HEK293 (cell line): ENCODE results near the gene MYOZ3.

Source experiments
- CTCF ChIA-PET: fragments of 350-600 bp; formaldehyde crosslinking; extraction: SDS; loops from one replicate; lab custom pipeline; 2021; ENCODE audit warnings: antibody characterized with exemption; lab: Yijun Ruan, JAX
- POLR2A ChIA-PET: fragments of 300-600 bp; formaldehyde crosslinking; extraction: SDS; loops from one replicate; lab custom pipeline; 2020; ENCODE audit warnings: antibody characterized with exemption, inconsistent platforms; lab: Yijun Ruan, JAX
- H3K27ac ChIP-seq: fragments of 200-500 bp; sonication (Bioruptor generic); 2 replicates; pipeline ENCODE4 v1.5.1; 2014; ENCODE audit warnings: low read depth, low read length, control low read depth, inconsistent platforms; ENCODE audit errors: extremely low read depth
- H3K36me3 ChIP-seq, 2 experiments: fragments of 200-500 bp in 1 of 2; sonication (Bioruptor generic) in 1 of 2; 1 replicate in 1 of 2; 2 replicates in 1 of 2; pipeline ENCODE4 v1.5.1; 2014 to 2017; ENCODE audit warnings: inconsistent platforms in 2 of 2, low read length in 2 of 2; ENCODE audit not compliant: control insufficient read depth in 2 of 2, insufficient read depth in 1 of 2
- H3K4me1 ChIP-seq: fragments of 200-500 bp; sonication (Bioruptor generic); 2 replicates; pipeline ENCODE4 v1.5.1; 2014; ENCODE audit warnings: mild to moderate bottlenecking, low read length, inconsistent platforms; ENCODE audit not compliant: control insufficient read depth, insufficient read depth
- H3K4me3 ChIP-seq: 2 replicates; pipeline ENCODE4 v1.5.1; 2011; ENCODE audit warnings: low read depth, mild to moderate bottlenecking, control low read depth, low read length, moderate library complexity
- H3K9me3 ChIP-seq: fragments of 200-500 bp; sonication (Bioruptor generic); 2 replicates; pipeline ENCODE4 v1.5.1; 2014; ENCODE audit warnings: low read depth, low read length, inconsistent platforms; ENCODE audit not compliant: control insufficient read depth, insufficient read depth
- BCL11A ChIP-seq: fragments of 450-650 bp; formaldehyde crosslinking; IDR thresholded peaks from 2 replicates; pipeline ENCODE4 v1.5.1; 2016; ENCODE audit warnings: low read depth, missing biosample characterization, missing genetic modification characterization
- BCL6B ChIP-seq: fragments of 450-650 bp; formaldehyde crosslinking; IDR thresholded peaks from 2 replicates; pipeline ENCODE4 v1.5.1; 2017; ENCODE audit warnings: missing biosample characterization, missing genetic modification characterization
- ELK4 ChIP-seq: IDR thresholded peaks from 2 replicates; pipeline ENCODE4 v1.6.1; 2011; ENCODE audit warnings: mild to moderate bottlenecking, low read depth, low read length, borderline replicate concordance
- GLI2 ChIP-seq: fragments of 450-650 bp; formaldehyde crosslinking; IDR thresholded peaks from 2 replicates; pipeline ENCODE4; 2017; ENCODE audit warnings: missing biosample characterization, missing genetic modification characterization, low read depth, borderline replicate concordance
- GLIS1 ChIP-seq: fragments of 450-650 bp; formaldehyde crosslinking; IDR thresholded peaks from 2 replicates; pipeline ENCODE4 v1.5.1; 2016; ENCODE audit warnings: missing biosample characterization, missing genetic modification characterization
- KLF10 ChIP-seq: fragments of 450-650 bp; IDR thresholded peaks from 2 replicates; pipeline ENCODE4 v1.5.1; 2018; ENCODE audit warnings: missing biosample characterization, mild to moderate bottlenecking, missing genetic modification characterization
- KLF8 ChIP-seq: fragments of 450-650 bp; formaldehyde crosslinking; IDR thresholded peaks from 2 replicates; pipeline ENCODE4 v1.5.1; 2016; ENCODE audit warnings: missing biosample characterization, missing genetic modification characterization
- PRDM1 ChIP-seq: fragments of 450-650 bp; formaldehyde crosslinking; IDR thresholded peaks from 2 replicates; pipeline ENCODE4; 2016; ENCODE audit warnings: missing biosample characterization, missing genetic modification characterization
- SP3 ChIP-seq: fragments of 450-650 bp; formaldehyde crosslinking; IDR thresholded peaks from 2 replicates; pipeline ENCODE4 v1.5.1; 2016; ENCODE audit warnings: missing biosample characterization, missing genetic modification characterization
- ZFHX2 ChIP-seq: fragments of 450-650 bp; formaldehyde crosslinking; conservative IDR thresholded peaks from 2 replicates; pipeline ENCODE4 v1.5.1; 2016; ENCODE audit warnings: missing biosample characterization, missing genetic modification characterization
- ZNF184 ChIP-seq: fragments of 450-650 bp; IDR thresholded peaks from 2 replicates; pipeline ENCODE4 v1.5.1; 2018; ENCODE audit warnings: missing biosample characterization, mild to moderate bottlenecking, missing genetic modification characterization
- ZNF19 ChIP-seq: fragments of 450-650 bp; formaldehyde crosslinking; IDR thresholded peaks from 2 replicates; pipeline ENCODE4; 2016; ENCODE audit warnings: missing biosample characterization, missing genetic modification characterization, low read depth
- ZNF223 ChIP-seq: fragments of 450-650 bp; formaldehyde crosslinking; IDR thresholded peaks from 2 replicates; pipeline ENCODE4 v1.5.1; 2016; ENCODE audit warnings: missing biosample characterization, missing genetic modification characterization
- ZNF341 ChIP-seq: fragments of 450-650 bp; formaldehyde crosslinking; IDR thresholded peaks from 2 replicates; pipeline ENCODE4; 2016; ENCODE audit warnings: low read depth, missing biosample characterization, missing genetic modification characterization
- ZNF488 ChIP-seq: fragments of 450-650 bp; formaldehyde crosslinking; IDR thresholded peaks from 2 replicates; pipeline ENCODE4 v1.5.1; 2016; ENCODE audit warnings: missing biosample characterization, missing genetic modification characterization
- ZNF518A ChIP-seq: fragments of 450-650 bp; formaldehyde crosslinking; conservative IDR thresholded peaks from 2 replicates; pipeline ENCODE4 v1.5.1; 2016; ENCODE audit warnings: low read depth, missing biosample characterization, missing genetic modification characterization
- ZNF549 ChIP-seq: fragments of 450-650 bp; IDR thresholded peaks from 2 replicates; pipeline ENCODE4 v1.5.1; 2018; ENCODE audit warnings: missing biosample characterization, missing genetic modification characterization, mild to moderate bottlenecking, inconsistent platforms, moderate library complexity
- ZNF645 ChIP-seq: fragments of 450-650 bp; formaldehyde crosslinking; IDR thresholded peaks from 2 replicates; pipeline ENCODE4; 2016; ENCODE audit warnings: missing biosample characterization, missing genetic modification characterization
- ZNF707 ChIP-seq: fragments of 450-650 bp; formaldehyde crosslinking; IDR thresholded peaks from 2 replicates; pipeline ENCODE4 v1.5.1; 2016; ENCODE audit warnings: missing biosample characterization, missing genetic modification characterization
- ZNF76 ChIP-seq: fragments of 450-650 bp; formaldehyde crosslinking; IDR thresholded peaks from 2 replicates; pipeline ENCODE4; 2016; ENCODE audit warnings: low read depth, missing biosample characterization, missing genetic modification characterization, borderline replicate concordance

The MYOZ3 gene

GRCh38 chr5:150655221-150655620, 5.8 kb upstream of the MYOZ3 start:
- no peak overlapping the region for H3K27ac ChIP-seq
- CTCF ChIA-PET = interaction anchor here (0.6 to 9.2 kb wide), 10 partner anchors 10 to 1735 kb away, joined by 3 to 161 read pairs (median 5); partner anchors contain the start of gene RBM22

More at GRCh38 chr5:150655221-150655620, 5.8 kb upstream of the MYOZ3 start:
- no peaks in the 10 kb centered on the region for H3K9me3 ChIP-seq
- no peaks in the 10 kb centered on the region for H3K4me1 ChIP-seq
- H3K36me3 ChIP-seq = no peaks in the 10 kb centered on the region
- POLR2A ChIA-PET = interaction anchor here (0.8 to 1.6 kb wide), 3 partner anchors 11 to 205 kb away, joined by 3 to 5 read pairs (median 3); partner anchors contain the start of gene RBM22
- no peak overlapping the region for H3K4me3 ChIP-seq
- TF ChIP-seq ZNF488 = no peak
- TF ChIP-seq ZNF76 = no peak
- TF ChIP-seq PRDM1 = no peak
- TF ChIP-seq ZNF184 (tag by site-specific recombination) = no peak
- no peak for TF ChIP-seq ZNF549 (tag by site-specific recombination)
- TF ChIP-seq ZNF19 (tag by site-specific recombination) = no peak
- TF ChIP-seq ELK4 = no peak
- TF ChIP-seq GLIS1 (tag by site-specific recombination) = no peak
- no peak for TF ChIP-seq BCL11A (tag by site-specific recombination)
- TF ChIP-seq GLI2 = no peak
- TF ChIP-seq ZFHX2 (tag by site-specific recombination) = no peak
- TF ChIP-seq BCL6B (tag by site-specific recombination) = no peak
- no peak for TF ChIP-seq SP3 (tag by site-specific recombination)
- no peak for TF ChIP-seq ZNF707
- no peak for TF ChIP-seq KLF10
- no peak for TF ChIP-seq ZNF341
- no peak for TF ChIP-seq ZNF223 (tag by site-specific recombination)
- TF ChIP-seq ZNF645 (tag by site-specific recombination) = no peak
- TF ChIP-seq KLF8 (tag by site-specific recombination) = no peak
- no peak for TF ChIP-seq ZNF518A (tag by site-specific recombination)
- TF ChIP-seq, all 188 proteins: peak for 0
